Muscle of back (tissue), 11 donors: Measurements from ENCODE around the gene HES4. TPM values are rescaled to one million over a fixed set of nuclear protein-coding genes. Genes with fewer than 3 reads are reported as not detected.
"Not testable (repeated sequence)": the region's sequence is repeated elsewhere in the genome, so short reads cannot be mapped to it uniquely, and the experiment has no call there.

Experiments
- DNase-seq, 3 donors: peaks; one replicate each; pipeline versions ENCODE4 v3.0.0 to v3.0.0-alpha.2; 2013
- polyA plus RNA-seq, 10 donors: library from polyadenylated mRNA; unstranded; fragments of 120-200 nt; gene quantifications; one replicate each; pipeline ENCODE4 v1.2.1, GENCODE V29; 2013; ENCODE audit not compliant: insufficient read length in 10 of 10

HES4 gene
- polyA plus RNA-seq, 10 donors: 7.4 to 18.4 (median 12.8) TPM

DNA sequence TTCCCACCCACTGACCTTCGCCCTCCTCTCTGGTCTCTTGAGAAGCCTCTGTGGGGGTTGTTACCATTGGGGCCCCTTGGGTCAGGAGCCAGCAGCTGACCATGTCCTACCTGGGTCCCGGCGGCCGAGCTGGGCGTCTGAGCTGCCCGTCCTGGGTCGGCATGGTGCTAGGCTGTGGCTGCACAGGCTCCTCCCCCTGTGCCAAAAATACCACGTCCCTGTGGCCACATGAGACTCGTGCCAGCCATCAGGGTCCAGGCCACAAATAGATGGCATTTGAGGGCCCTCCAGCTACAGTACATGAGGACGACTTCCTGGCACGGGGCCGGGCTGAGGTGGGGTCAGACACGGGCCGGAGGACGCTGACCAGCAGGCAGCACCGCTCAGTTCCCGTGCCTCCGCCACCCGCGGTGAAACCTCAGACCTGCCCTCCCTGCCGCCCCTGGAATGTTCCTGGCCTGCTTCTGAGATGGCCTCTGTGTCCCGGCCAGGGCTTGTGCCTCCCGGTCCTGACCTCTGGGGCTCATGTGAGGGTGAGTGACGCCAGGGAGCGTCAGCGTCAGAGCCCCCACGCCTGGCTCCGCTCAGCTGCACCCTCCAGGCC, 17.8 kb downstream of the HES4 start, which contains the start of gene PERM1:
PERM1 (minus strand) TSS at position 139 of the 604 bp plus-strand sequence. CDS start 1,064 bp downstream, outside the sequence.
- no peak for DNase-seq

DNA sequence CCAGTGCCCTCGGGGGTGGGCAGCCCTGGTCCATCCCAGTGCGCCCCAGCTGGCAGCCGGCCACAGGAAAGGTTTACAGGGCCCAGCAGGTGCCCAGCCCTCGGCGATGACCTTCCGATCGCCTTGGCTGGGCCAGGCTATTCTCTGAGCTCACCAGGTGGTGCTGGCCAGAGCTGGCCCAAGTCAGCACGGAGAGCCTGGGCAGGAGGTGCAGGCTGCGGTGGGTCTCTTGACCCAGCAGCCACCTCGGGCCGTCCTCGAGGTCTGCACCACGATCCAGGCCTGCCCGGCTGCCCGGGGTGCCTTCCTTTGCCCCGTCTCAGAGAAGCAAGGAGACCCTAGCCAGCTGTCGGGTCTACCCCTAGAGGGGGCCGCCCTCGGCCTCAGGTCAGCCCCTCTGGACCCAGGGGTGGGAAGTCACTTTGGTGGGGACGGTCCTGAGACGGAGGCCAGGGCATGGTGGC, 18.4 kb downstream of the HES4 start:
- no peak for DNase-seq

DNA sequence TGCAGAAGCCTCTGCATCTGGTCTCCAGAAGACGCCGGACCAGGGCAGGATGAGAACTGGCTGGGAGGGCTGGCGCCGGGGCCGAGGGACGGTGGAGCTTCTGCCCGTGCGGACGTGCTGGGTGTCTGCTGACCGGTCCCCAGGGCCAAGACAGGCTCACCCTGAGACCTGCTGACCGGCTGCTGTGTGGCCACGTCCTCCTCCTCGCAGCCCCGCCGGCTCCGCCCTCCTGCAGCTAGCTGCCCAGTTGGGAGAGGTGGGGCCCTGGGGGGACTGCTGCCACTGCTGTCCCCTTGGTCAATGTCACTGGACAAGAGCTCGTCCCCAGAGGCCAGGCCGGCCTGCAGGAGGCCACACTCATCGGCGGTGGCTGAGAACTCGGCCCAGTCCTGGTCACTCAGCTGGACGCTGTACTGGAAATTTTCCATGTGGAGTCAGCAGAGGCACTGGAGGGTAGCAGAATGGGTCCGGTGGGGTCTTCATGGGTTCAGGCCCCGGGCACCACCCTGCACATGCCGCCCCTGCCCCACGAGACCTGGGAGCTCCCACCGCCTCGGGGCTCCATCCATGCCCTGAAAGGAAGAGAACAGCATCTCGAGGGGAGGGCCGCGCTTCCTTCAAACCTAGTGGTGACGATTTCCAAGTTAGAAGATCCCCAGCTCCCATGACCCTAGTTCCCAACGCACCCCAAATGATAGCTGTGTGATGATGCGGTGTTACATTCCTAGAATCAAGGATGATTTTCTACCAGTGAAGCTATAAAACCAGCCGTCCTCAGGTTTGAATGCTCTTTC, 19.1 kb downstream of the HES4 start:
- no peak for DNase-seq

DNA sequence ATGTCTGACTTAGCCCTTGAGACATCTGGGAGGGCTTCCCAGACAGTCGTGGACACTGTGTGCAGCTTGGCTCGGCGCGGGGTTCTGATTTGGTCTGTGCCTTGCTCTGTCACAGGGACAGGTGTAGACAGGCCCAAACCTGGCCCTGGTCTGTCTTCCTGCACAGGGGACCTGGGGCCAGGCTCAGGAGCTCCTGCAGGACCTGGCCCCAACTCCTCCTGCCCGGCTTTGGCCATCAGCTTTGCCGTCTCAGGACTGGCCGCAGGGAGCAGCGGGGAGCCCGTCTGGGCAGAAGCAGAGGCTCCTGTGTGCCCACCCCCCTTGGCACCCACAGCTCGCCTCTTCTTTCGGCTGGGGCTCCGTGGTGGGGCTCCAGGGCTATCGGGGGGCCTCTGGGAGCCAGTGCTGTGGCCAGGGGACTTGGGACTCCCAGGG, 19.7 kb downstream of the HES4 start:
- DNase-seq: no peak

DNA sequence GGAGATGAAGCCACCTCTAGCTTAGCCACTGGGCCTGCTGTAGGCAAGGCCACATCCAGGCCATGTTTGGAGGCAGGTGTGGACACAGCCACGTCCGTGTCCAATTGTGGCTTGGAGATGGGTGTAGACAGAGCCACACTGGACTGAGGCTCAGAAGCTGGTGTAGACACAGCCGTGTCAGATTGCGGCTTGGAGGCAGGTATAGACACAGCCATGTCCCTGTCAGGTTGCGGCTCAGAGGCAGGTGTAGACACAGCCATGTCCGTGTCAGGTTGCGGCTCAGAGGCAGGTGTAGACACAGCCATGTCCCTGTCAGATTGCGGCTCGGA, 20.2 kb downstream of the HES4 start:
- DNase-seq: no peak

DNA sequence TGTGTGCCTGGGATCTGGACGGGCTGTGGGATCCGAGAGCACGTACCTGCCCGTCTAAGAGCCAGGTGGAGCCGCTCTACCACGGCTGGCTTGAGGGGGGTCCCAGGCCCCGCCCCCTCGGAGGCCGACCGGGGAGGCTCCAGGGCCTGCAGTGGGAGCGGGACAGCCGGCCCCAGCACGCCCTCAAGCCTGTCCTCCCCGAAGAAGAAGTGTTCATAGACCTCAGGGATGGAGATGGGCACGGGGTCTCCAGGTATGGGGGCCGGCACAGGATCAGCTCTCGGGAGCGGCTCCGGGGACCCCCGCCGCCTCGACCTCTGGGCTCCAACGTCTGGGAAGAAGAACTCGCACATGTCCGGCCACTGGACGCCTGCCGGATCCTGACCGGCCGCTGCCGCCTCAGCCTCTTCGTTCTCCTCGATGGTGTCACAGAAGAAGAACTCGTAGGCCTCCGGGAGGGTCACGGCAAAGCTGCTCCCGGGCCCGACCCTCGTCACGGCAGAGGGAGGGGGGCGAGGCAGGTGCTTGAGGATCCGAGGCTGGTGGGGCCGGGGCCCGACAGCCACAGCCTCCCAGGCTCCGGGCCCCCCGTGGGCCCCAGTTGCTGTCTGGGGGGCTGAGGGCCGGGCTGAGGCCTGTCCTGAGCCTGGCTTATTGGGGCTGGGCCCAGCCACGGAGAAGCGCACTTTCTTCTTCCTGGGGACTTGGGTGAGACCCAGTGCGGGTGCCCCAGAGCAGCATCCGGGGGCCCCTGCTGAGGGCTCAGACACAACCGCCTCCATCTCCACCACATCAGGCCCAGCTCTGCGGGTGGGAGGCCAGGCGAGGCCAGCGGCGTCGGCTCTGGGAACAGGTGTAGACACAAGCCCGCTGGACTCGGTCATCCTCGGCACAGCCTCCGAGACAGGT, 20.8 kb downstream of the HES4 start:
- DNase-seq: no peak

DNA sequence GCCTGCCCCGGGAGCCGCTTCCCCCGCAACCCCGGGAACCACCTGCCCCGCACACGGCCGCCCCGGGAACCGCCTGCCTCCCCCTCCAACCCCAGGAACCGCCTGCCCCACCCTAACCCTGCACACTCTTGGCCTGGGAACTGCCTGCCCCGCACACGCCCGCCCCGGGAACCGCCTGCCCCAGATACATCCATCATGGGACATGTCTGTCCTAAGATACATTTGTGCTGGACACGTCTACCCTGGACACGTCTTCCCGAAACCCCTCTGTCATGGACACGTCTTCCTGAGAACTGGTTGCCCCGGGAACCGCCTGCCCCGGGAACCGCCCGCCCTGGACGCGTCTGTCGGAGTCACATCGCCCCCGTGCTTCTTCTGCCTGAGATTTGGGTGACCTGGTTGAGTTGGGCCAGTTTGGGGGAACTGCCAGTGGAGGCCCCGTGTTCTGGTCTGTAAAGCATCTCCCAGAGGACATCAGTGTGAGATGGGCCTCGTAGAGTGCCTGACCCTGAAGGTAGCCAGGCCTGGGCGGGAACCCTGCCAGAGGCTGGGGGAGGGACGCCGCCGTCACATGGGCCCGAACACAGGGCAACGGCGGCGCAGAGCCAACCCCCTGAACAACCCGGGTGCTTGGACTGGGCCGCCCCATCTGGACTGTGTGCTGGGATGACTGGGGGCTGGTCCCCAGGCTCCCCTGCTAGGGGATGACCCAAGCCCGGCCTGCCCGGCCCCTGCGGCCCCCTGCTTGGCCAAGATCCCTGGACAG, 21.6 kb downstream of the HES4 start:
- no peak for DNase-seq

DNA sequence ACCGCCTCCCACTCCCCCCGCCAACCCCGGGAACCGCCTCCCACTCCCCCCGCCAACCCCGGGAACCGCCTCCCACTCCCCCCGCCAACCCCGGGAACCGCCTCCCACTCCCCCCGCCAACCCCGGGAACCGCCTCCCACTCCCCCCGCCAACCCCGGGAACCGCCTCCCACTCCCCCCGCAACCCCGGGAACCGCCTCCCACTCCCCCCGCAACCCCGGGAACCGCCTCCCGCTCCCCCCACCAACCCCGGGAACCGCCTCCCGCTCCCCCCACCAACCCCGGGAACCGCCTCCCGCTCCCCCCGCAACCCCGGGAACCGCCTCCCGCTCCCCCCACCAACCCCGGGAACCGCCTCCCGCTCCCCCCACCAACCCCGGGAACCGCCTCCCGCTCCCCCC, 23.1 kb downstream of the HES4 start:
- not testable (repeated sequence) for DNase-seq

DNA sequence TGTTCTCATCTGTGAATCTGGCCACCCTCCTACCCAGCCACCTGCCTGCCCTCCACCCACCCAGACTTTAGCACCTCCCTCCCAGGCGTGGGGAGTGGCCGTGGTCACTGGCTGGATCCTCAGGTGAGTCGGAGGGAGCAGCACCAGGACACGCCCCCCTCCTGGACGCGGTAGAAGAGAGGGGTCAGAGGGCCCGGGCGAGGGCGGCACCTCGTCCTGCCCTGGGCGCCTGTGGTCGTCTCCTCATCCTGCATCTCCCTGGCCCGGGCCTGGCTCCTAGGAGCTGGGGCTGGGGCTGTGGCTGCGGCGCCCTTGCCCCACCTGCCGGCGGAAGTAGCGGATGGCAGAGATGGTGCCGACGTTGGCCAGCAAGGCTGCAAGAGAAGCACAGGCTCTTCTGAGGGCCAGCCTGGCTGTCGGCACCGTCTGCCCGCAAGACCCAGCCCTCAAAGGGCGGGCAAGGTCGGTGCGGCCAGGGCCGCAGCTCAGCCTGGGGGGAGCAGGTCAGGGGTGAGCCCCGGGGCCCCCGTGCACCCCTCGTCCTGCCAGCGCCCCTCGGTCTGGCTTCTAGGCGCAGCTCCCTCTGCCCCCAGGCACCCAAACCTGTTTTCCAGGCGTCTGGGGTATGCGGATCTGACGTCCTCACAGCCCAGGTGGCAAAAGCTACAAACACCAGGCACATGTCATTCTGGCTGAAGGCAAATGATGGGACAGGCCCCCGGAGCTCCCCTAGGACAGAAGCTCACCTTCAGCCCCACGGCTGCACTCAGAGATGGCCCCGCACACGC, 23.8 kb downstream of the HES4 start:
- DNase-seq: peak in 1 of 3 donors; percentile 49

DNA sequence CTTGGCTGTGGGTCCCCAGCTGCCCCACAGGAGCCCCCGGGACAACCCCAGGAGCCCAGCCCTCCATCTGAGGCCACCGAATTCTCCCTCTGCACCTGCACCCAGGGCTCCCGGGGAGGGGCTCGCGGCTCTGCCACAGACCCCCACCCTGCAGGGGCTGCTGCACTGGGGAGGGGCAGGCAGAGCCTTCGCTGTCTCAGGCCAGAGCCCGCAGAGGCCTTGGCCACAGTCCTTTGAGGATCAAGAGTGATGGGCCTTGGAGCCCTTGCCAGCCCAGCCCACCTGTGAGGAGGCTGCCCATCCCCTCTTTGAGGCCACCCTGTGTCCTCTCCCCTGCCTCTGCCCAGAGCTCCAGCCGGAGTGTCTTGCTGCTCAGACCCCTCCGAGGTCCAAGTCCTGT, 24.5 kb downstream of the HES4 start:
- DNase-seq: no peak

DNA sequence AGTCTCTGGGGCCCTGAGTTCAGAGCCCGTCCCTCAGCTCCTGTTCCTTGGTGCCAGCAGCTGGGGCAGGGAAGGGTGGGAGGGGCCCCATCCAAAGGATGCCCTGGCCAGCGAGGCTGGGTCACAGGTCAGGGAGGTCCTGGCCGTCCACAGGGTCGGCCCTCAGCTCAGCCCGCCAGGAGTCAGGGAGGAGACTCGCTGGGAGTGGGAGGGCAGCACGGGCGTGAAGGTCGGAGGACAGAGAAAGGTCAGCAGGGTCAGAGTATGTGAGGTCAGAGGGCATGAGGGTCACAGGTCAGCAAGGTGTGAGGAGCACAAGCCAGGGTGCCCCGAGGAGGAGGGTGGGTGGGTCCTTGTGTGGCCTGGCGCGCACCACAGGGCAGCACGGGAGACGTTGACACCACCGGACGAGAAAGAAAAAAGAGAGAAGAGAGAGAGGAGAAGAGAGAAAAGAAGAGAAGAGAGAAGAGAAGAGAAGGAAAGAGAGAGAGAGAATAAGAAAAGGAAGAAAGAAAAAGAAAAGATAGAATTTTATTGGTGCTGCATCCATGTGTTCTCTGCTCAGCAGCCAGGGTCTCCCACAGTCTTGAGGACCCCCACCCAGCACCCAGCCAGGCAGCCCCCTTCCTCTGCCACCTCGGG, 25.1 kb downstream of the HES4 start:
- DNase-seq: no peak

DNA sequence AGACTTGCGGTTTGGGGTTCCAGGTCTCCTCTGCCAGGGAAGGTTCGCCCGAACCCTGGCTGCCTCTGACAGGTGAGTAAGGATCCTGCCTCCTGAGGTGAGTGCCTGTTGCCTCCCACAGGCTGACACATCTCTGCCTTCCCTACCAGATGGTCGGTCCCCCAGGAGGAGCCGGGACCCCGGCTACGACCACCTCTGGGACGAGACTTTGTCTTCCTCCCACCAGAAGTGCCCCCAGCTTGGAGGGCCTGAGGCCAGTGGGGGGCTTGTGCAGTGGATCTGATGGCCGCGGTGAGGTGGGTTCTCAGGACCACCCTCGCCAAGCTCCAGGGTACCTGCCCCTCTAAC, 25.6 kb downstream of the HES4 start:
- no peak for DNase-seq

DNA sequence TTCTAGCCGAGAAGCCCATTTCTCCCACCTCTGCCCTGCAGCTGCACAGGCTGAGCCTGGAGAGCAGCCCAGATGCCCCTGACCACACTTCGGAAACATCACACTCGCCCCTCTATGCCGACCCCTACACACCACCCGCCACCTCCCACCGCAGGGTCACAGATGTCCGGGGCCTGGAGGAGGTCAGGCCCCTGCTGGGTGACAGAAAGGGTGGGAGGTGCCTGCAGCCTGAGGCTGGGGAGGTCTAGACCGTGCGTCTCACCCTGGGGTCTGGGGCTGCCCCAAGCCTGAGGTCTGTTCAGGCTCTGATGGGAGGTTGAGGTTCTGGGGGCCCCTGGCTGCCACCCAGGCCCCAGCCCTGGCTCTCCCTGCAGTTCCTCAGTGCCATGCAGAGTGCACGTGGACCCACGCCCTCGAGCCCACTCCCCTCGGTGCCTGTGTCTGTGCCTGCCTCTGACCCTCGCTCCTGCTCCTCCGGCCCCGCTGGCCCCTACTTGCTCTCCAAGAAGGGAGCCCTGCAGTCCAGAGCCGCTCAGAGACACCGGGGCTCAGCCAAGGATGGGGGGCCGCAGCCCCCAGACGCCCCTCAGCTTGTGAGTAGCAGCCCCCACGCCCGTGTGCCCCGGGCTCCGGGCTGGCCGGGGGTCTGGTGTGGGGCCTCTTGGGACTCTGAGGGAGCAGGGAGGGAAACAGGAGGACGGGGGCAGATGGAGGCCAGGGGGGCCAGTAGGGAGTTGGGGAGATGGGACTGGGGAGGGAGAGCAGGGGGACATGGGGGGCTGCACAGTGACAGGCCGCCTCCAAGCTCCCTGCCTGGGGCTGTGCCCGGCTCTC, 26.2 kb downstream of the HES4 start:
- no peak for DNase-seq

DNA sequence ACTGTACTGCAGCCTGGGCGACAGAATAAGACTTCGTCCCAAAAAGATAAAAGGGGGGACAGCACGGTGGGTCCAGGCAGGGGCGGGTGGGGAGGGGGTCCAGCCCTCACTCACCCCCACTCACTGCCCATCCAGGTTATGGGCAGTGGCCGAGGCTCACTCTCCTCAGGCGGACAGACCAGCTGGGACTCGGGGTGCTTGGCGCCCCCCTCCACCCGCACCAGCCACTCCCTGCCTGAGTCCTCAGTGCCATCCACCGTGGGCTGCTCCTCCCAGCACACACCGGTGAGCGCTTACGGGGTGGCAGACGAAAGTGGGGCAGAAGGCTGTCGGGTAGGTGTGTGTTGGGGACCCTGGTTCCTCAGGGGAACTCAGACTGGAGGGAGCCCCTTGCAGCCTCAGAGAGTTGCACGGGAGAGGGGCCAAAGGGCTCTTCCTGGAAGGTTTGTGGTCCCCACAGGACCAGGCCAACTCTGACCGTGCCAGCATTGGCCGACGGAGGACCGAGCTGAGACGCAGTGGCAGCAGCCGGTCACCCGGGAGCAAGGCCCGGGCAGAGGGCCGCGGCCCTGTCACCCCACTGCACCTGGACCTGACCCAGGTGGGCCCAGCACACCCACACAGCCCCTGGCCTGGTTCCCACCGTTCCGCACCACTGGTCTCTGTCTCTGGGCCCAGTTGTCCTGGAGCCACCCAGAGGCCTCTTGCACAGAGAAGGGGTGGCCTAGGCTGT, 27.0 kb downstream of the HES4 start:
- DNase-seq: no peak

DNA sequence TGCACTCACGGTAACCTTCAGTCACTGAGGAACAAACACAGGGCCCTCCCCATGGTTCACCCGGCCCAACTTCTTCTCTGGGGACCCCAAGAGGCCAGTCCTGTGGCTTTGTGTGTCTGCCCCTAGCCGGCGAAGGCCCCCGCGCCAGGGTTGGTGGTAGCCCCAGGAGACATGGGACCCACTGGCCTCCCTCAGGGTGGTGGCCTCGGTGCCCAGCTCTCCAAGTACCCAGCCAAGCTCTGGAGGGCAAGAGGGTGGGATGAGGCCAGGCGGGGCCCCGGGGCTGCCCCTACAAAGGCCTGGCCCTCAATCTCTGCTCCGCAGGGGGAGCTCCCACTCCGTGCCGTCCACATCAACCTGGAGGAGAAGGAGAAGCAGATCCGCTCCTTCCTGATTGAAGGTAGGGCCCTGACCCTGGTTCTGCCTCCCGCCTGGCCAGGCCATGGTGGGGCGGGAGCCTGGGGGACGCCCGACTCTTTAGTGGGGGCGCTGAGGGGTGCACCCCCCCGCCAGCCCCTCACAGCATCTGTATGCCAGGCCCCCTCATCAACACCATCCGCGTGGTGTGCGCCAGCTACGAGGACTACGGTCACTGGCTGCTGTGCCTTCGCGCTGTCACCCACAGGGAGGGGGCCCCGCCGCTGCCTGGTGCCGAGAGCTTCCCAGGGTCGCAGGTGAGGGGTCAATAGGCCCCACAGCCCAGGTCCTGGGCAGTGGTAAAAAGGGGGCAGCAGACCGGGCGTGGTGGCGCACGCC, 28.0 kb downstream of the HES4 start:
- DNase-seq: no peak

DNA sequence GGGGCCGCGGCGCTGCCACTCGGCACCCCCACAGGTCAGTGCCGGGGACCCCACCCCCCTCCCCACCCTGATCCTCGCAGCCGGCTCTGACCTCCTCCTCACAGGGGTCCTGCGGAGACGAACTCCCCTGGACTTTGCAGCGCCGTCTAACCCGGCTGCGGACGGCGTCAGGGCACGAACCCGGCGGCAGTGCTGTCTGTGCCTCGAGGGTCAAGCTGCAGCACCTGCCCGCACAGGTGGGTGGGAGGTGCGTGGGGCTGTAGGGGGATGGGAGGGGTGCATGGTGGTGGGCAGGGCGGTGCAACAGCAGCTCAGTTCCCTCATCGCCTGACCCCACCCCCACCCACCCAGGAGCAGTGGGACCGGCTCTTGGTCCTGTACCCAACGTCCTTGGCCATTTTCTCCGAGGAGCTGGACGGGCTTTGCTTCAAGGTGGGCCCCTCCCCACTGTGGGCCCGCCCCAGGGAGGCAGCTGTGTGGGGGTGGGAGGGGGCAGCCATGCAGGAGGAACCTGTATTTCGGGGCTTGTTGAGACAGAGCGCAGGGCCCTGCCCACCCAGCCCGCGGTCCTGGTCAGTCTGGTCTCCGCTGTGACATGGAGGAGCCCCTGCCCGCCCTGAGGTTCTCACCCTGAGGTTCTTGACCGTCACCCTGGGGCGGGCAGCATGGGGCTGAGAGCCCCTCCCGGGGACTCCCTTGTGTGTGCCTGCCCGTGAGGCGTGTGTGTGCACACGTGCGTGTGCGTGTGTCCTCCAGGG, 28.7 kb downstream of the HES4 start:
- no peak for DNase-seq
